Measurements from ENCODE around the gene PSMC3IP.

GRCh38 chr17:42537826-42538451, 39.6 kb downstream of the PSMC3IP start:
- TF ChIP-seq POLR2A (IDR thresholded peaks at IDR 0.05) (no peak), CTCF (IDR thresholded peaks at IDR 0.05) (no peak)

Data from adrenal gland (tissue), 5 donors.